ENCODE measurements around the gene SH3D19.
"Not testable (repeated sequence)": the region's sequence is repeated elsewhere in the genome, so short reads cannot be mapped to it uniquely, and the experiment has no call there.

SH3D19 gene

GRCh38 chr4:151248519-151248918, 76.9 kb downstream of the SH3D19 start:
- no peak for TF ChIP-seq SPI1 (IDR thresholded peaks at IDR 0.05; ENCODE audit: low read depth, low read length)
- no peak for DNase-seq (ENCODE audit: insufficient read length, low spot score)
- no peak for FAIRE-seq

- FAIRE-seq, result no peak
- no peak for DNase-seq (ENCODE audit: insufficient read length, low spot score)
These were observed 78.0 kb downstream of the SH3D19 start for GRCh38 chr4:151247395-151247794.

GRCh38 chr4:151246742-151247141, 78.7 kb downstream of the SH3D19 start:
- no peak for TF ChIP-seq POLR2A (IDR thresholded peaks at IDR 0.05; ENCODE audit: low read depth, low read length)
- TF ChIP-seq SPI1 (IDR thresholded peaks at IDR 0.05; ENCODE audit: low read depth, low read length), result no peak
- no peak for TF ChIP-seq PAX5 (IDR thresholded peaks at IDR 0.05; ENCODE audit: insufficient read depth, low read length, severe bottlenecking)
- TF ChIP-seq POU2F2 (IDR thresholded peaks at IDR 0.05; ENCODE audit: low read depth, low read length), result no peak
- no peak for TF ChIP-seq POLR2AphosphoS5 (IDR thresholded peaks at IDR 0.05; ENCODE audit: low read depth, low read length)
- TF ChIP-seq TAF1 (IDR thresholded peaks at IDR 0.05; ENCODE audit: low read depth, low read length), result no peak
- DNase-seq (ENCODE audit: insufficient read length, low spot score) (no peak), FAIRE-seq (no peak)

More at GRCh38 chr4:151247395-151247794, 78.0 kb downstream of the SH3D19 start:
- TF ChIP-seq POLR2AphosphoS5 (IDR thresholded peaks at IDR 0.05; ENCODE audit: low read depth, low read length) (no peak), TAF1 (IDR thresholded peaks at IDR 0.05; ENCODE audit: low read depth, low read length) (no peak), POU2F2 (IDR thresholded peaks at IDR 0.05; ENCODE audit: low read depth, low read length) (no peak), PAX5 (IDR thresholded peaks at IDR 0.05; ENCODE audit: insufficient read depth, low read length, severe bottlenecking) (no peak), POLR2A (IDR thresholded peaks at IDR 0.05; ENCODE audit: low read depth, low read length) (no peak), SPI1 (IDR thresholded peaks at IDR 0.05; ENCODE audit: low read depth, low read length) (no peak)

- DNase-seq (ENCODE audit: insufficient read length, low spot score), result no peak
- no peak for FAIRE-seq
- no peak for TF ChIP-seq TAF1 (IDR thresholded peaks at IDR 0.05; ENCODE audit: low read depth, low read length)
- no peak for TF ChIP-seq POU2F2 (IDR thresholded peaks at IDR 0.05; ENCODE audit: low read depth, low read length)
- no peak for TF ChIP-seq POLR2A (IDR thresholded peaks at IDR 0.05; ENCODE audit: low read depth, low read length)
- TF ChIP-seq PAX5 (IDR thresholded peaks at IDR 0.05; ENCODE audit: insufficient read depth, low read length, severe bottlenecking), result no peak
- TF ChIP-seq POLR2AphosphoS5 (IDR thresholded peaks at IDR 0.05; ENCODE audit: low read depth, low read length), result no peak
- TF ChIP-seq SPI1 (IDR thresholded peaks at IDR 0.05; ENCODE audit: low read depth, low read length), result no peak
These were observed 83.1 kb downstream of the SH3D19 start for GRCh38 chr4:151242305-151242704.

GRCh38 chr4:151239608-151240007, 85.8 kb downstream of the SH3D19 start:
- DNase-seq (ENCODE audit: insufficient read length, low spot score) (no peak), FAIRE-seq (no peak)
- no peak for TF ChIP-seq PAX5 (IDR thresholded peaks at IDR 0.05; ENCODE audit: insufficient read depth, low read length, severe bottlenecking)
- no peak for TF ChIP-seq SPI1 (IDR thresholded peaks at IDR 0.05; ENCODE audit: low read depth, low read length)
- no peak for TF ChIP-seq POLR2A (IDR thresholded peaks at IDR 0.05; ENCODE audit: low read depth, low read length)
- no peak for TF ChIP-seq TAF1 (IDR thresholded peaks at IDR 0.05; ENCODE audit: low read depth, low read length)
- no peak for TF ChIP-seq POLR2AphosphoS5 (IDR thresholded peaks at IDR 0.05; ENCODE audit: low read depth, low read length)
- no peak for TF ChIP-seq POU2F2 (IDR thresholded peaks at IDR 0.05; ENCODE audit: low read depth, low read length)

- no peak for TF ChIP-seq SPI1 (IDR thresholded peaks at IDR 0.05; ENCODE audit: low read depth, low read length)
- TF ChIP-seq POU2F2 (IDR thresholded peaks at IDR 0.05; ENCODE audit: low read depth, low read length), result no peak
- TF ChIP-seq PAX5 (IDR thresholded peaks at IDR 0.05; ENCODE audit: insufficient read depth, low read length, severe bottlenecking), result no peak
- no peak for TF ChIP-seq TAF1 (IDR thresholded peaks at IDR 0.05; ENCODE audit: low read depth, low read length)
- TF ChIP-seq POLR2A (IDR thresholded peaks at IDR 0.05; ENCODE audit: low read depth, low read length), result no peak
- no peak for TF ChIP-seq POLR2AphosphoS5 (IDR thresholded peaks at IDR 0.05; ENCODE audit: low read depth, low read length)
- no peak for FAIRE-seq
- no peak for DNase-seq (ENCODE audit: insufficient read length, low spot score)
These were observed 86.9 kb downstream of the SH3D19 start for GRCh38 chr4:151238477-151238876.

- no peak for TF ChIP-seq POLR2A (IDR thresholded peaks at IDR 0.05; ENCODE audit: low read depth, low read length)
- no peak for TF ChIP-seq SPI1 (IDR thresholded peaks at IDR 0.05; ENCODE audit: low read depth, low read length)
- TF ChIP-seq TAF1 (IDR thresholded peaks at IDR 0.05; ENCODE audit: low read depth, low read length), result no peak
- no peak for TF ChIP-seq PAX5 (IDR thresholded peaks at IDR 0.05; ENCODE audit: insufficient read depth, low read length, severe bottlenecking)
- TF ChIP-seq POLR2AphosphoS5 (IDR thresholded peaks at IDR 0.05; ENCODE audit: low read depth, low read length), result no peak
- no peak for TF ChIP-seq POU2F2 (IDR thresholded peaks at IDR 0.05; ENCODE audit: low read depth, low read length)
- FAIRE-seq, result no peak
- DNase-seq (ENCODE audit: insufficient read length, low spot score), result no peak
These were observed 89.4 kb downstream of the SH3D19 start for GRCh38 chr4:151236036-151236435.

- not testable (repeated sequence) for FAIRE-seq
These were observed 90.0 kb downstream of the SH3D19 start for GRCh38 chr4:151235373-151235772.

GRCh38 chr4:151233600-151233999, 91.8 kb downstream of the SH3D19 start:
- DNase-seq (ENCODE audit: insufficient read length, low spot score) (no peak), FAIRE-seq (no peak)
- TF ChIP-seq POLR2A (IDR thresholded peaks at IDR 0.05; ENCODE audit: low read depth, low read length) (no peak), PAX5 (IDR thresholded peaks at IDR 0.05; ENCODE audit: insufficient read depth, low read length, severe bottlenecking) (no peak), POU2F2 (IDR thresholded peaks at IDR 0.05; ENCODE audit: low read depth, low read length) (no peak), POLR2AphosphoS5 (IDR thresholded peaks at IDR 0.05; ENCODE audit: low read depth, low read length) (no peak), TAF1 (IDR thresholded peaks at IDR 0.05; ENCODE audit: low read depth, low read length) (no peak), SPI1 (IDR thresholded peaks at IDR 0.05; ENCODE audit: low read depth, low read length) (no peak)

More at GRCh38 chr4:151235373-151235772, 90.0 kb downstream of the SH3D19 start:
- DNase-seq (ENCODE audit: insufficient read length, low spot score), result not testable (repeated sequence)

GRCh38 chr4:151231915-151232595, 93.3 kb downstream of the SH3D19 start:
- no peak for TF ChIP-seq POU2F2 (IDR thresholded peaks at IDR 0.05; ENCODE audit: low read depth, low read length)
- TF ChIP-seq SPI1 (IDR thresholded peaks at IDR 0.05; ENCODE audit: low read depth, low read length), result no peak
- no peak for TF ChIP-seq TAF1 (IDR thresholded peaks at IDR 0.05; ENCODE audit: low read depth, low read length)
- TF ChIP-seq POLR2AphosphoS5 (IDR thresholded peaks at IDR 0.05; ENCODE audit: low read depth, low read length), result no peak
- no peak for TF ChIP-seq PAX5 (IDR thresholded peaks at IDR 0.05; ENCODE audit: insufficient read depth, low read length, severe bottlenecking)
- no peak for TF ChIP-seq POLR2A (IDR thresholded peaks at IDR 0.05; ENCODE audit: low read depth, low read length)
- FAIRE-seq (no peak), DNase-seq (ENCODE audit: insufficient read length, low spot score) (no peak)

Data from GM12891 (cell line).